Endothelial cell of umbilical vein (primary cell): ENCODE measurements around the gene ZNF70. TPM values are rescaled to one million over a fixed set of nuclear protein-coding genes. Genes with fewer than 3 reads are reported as not detected.

Experiments
- BruUV-seq: library from RNA; stranded (reverse); fragments of 400-500 nt; replicated peaks from 2 replicates; lab custom pipeline; 2021; lab: Mats Ljungman, UMichigan
- CTCF ChIA-PET: fragments of 300-600, 350-600 bp; sonication (Branson Sonifier 250); formaldehyde crosslinking; loops from one replicate; lab custom pipeline; 2021; ENCODE audit warnings: antibody characterized with exemption, inconsistent platforms; lab: Charles Lee
- POLR2A ChIA-PET: fragments of 300-600, 350-600 bp; sonication (Branson Sonifier 250); formaldehyde crosslinking; loops from one replicate; lab custom pipeline; 2021; ENCODE audit warnings: antibody characterized with exemption, inconsistent platforms; lab: Charles Lee
- DNase-seq: peaks from one replicate; pipeline ENCODE4 v3.0.0-alpha.2; 2011; ENCODE audit warnings: low read depth, low spot score
- FAIRE-seq: peaks from 2 replicates; lab custom pipeline; 2011; peaks lifted over from hg19 to GRCh38; lab: Jason Lieb, UNC
- H2AFZ ChIP-seq: 2 replicates; pipeline ENCODE4 v1.6.0; 2012; ENCODE audit warnings: low read depth, low read length, control low read depth, inconsistent platforms
- H3K27ac ChIP-seq: 2 replicates; pipeline ENCODE4 v1.5.1; 2011; ENCODE audit warnings: low read depth, mild to moderate bottlenecking, control low read depth, low read length, moderate library complexity; ENCODE audit not compliant: insufficient read depth
- H3K27me3 ChIP-seq, 2 experiments: 2 replicates each; pipeline versions ENCODE4 v1.6.0 to v1.6.1; 2011; ENCODE audit warnings: low read length in 2 of 2, mixed read lengths in 1 of 2; ENCODE audit not compliant: control insufficient read depth in 2 of 2, insufficient read depth in 2 of 2
- H3K36me3 ChIP-seq, 2 experiments: 2 replicates in 1 of 2; 3 replicates in 1 of 2; pipeline ENCODE4 v1.5.1; 2011; ENCODE audit warnings: low read length in 2 of 2, mild to moderate bottlenecking in 1 of 2, moderate library complexity in 1 of 2; ENCODE audit not compliant: control insufficient read depth in 2 of 2, insufficient read depth in 2 of 2; ENCODE audit errors: extremely low read depth in 1 of 2
- H3K4me1 ChIP-seq: 3 replicates; pipeline ENCODE4 v1.5.1; 2011; ENCODE audit warnings: mild to moderate bottlenecking, low read length; ENCODE audit not compliant: control insufficient read depth, insufficient read depth; ENCODE audit errors: extremely low read depth
- H3K4me2 ChIP-seq: 2 replicates; pipeline ENCODE4 v1.6.1; 2011; ENCODE audit warnings: low read length, control low read depth, mixed read lengths; ENCODE audit not compliant: insufficient read depth
- H3K4me3 ChIP-seq, 3 experiments: fragments of 200-600 bp in 1 of 3; sonication (generic), shearing (Covaris generic) in 1 of 3; replicated peaks in 1 of 3; 2 replicates each; pipeline ENCODE4 v1.5.1; 2011 to 2016; ENCODE audit warnings: control low read depth in 3 of 3, low read length in 3 of 3, mild to moderate bottlenecking in 2 of 3, inconsistent platforms in 1 of 3, low read depth in 1 of 3, moderate library complexity in 1 of 3; ENCODE audit not compliant: insufficient read depth in 1 of 3
- H3K79me2 ChIP-seq: 2 replicates; pipeline ENCODE4 v1.6.0; 2012; ENCODE audit warnings: low read length, inconsistent platforms; ENCODE audit not compliant: control insufficient read depth, insufficient read depth
- H3K9ac ChIP-seq: replicated peaks from 2 replicates; pipeline ENCODE3; 2011; ENCODE audit warnings: low read length, control low read depth; ENCODE audit not compliant: insufficient read depth; ENCODE audit errors: extremely low read depth
- H3K9me1 ChIP-seq: replicated peaks from 3 replicates; pipeline ENCODE4 v1.6.0; 2011; ENCODE audit warnings: mild to moderate bottlenecking, low read length; ENCODE audit not compliant: control insufficient read depth, insufficient read depth; ENCODE audit errors: extremely low read depth
- H3K9me3 ChIP-seq: replicated peaks from 2 replicates; pipeline ENCODE4 v1.5.1; 2012; ENCODE audit warnings: low read length, inconsistent platforms; ENCODE audit not compliant: control insufficient read depth, insufficient read depth
- H4K20me1 ChIP-seq: replicated peaks from 2 replicates; pipeline ENCODE3; 2011; ENCODE audit warnings: mild to moderate bottlenecking, low read length; ENCODE audit not compliant: control insufficient read depth, insufficient read depth; ENCODE audit errors: extremely low read depth
- EZH2 ChIP-seq: IDR thresholded peaks from 2 replicates; pipeline ENCODE4 v1.6.1; 2012; ENCODE audit warnings: borderline replicate concordance, low read depth, mild to moderate bottlenecking, moderate library complexity, low read length, inconsistent platforms; ENCODE audit not compliant: severe bottlenecking
- FOS ChIP-seq: IDR thresholded peaks from 2 replicates; pipeline ENCODE4 v1.6.1; 2011; ENCODE audit warnings: mild to moderate bottlenecking, low read length, moderate library complexity, borderline replicate concordance; ENCODE audit not compliant: insufficient read depth
- GATA2 ChIP-seq: IDR thresholded peaks from 2 replicates; pipeline ENCODE4 v1.7.0; 2011; ENCODE audit warnings: low read depth, mild to moderate bottlenecking, moderate library complexity, mixed read lengths, low read length; ENCODE audit not compliant: insufficient read length, insufficient read depth
- JUN ChIP-seq: IDR thresholded peaks from 2 replicates; pipeline ENCODE4 v1.6.1; 2011; ENCODE audit warnings: borderline replicate concordance, low read depth; ENCODE audit not compliant: insufficient read length, insufficient read depth
- MYC ChIP-seq: IDR thresholded peaks from one replicate; pipeline ENCODE4 v1.6.1; 2011; ENCODE audit warnings: mild to moderate bottlenecking, low read depth, low read length
- POLR2A ChIP-seq: IDR thresholded peaks from 2 replicates; pipeline ENCODE4 v1.6.1; 2012; ENCODE audit warnings: low read depth, mild to moderate bottlenecking, control low read depth, low read length
- POLR2AphosphoS5 ChIP-seq: IDR thresholded peaks from 2 replicates; pipeline ENCODE4 v1.6.1; 2012; ENCODE audit warnings: low read depth, mild to moderate bottlenecking, control low read depth, low read length, moderate library complexity; ENCODE audit not compliant: insufficient read depth
- dilution Hi-C: fragments of 300-500 bp; cut with MboI; formaldehyde crosslinking; loops from one replicate; pipeline ENCODE4 v1.15.0; 2019; ENCODE audit warnings: low sequenced_read_pairs; ENCODE audit not compliant: extremely low pct_ligation_motif_present
- intact Hi-C: fragments of 100-400 bp; cut with micrococcal nuclease; formaldehyde crosslinking; loops from one replicate; pipeline ENCODE4 v1.10.0; 2022
- polyA plus RNA-seq, 4 experiments: library from polyadenylated mRNA; depleted of rRNA in 3 of 4; stranded (reverse) in 3 of 4; unstranded in 1 of 4; fragments of >200 nt; gene quantifications; 2 replicates each; pipeline versions ENCODE4 v1.2.1 to v1.2.3, GENCODE V29; 2011 to 2012; ENCODE audit warnings: missing spikeins in 1 of 4
- total RNA-seq: library from RNA; stranded (reverse); gene quantifications from 2 replicates; pipeline ENCODE4 v1.2.3, GENCODE V29; 2021
- TF ChIP-seq, protein P1 (sequence below), 2 donors: IDR thresholded peaks; 1 replicate in 1 of 2; 2 replicates in 1 of 2; pipeline ENCODE4 v1.5.1; 2011; ENCODE audit warnings: low read length in 2 of 2, mild to moderate bottlenecking in 2 of 2, moderate library complexity in 2 of 2, control low read depth in 1 of 2, inconsistent platforms in 1 of 2, low read depth in 1 of 2; ENCODE audit not compliant: insufficient read depth in 1 of 2; ENCODE audit errors: extremely low read depth in 1 of 2
- TF ChIP-seq, protein P2 (sequence below): IDR thresholded peaks from 2 replicates; pipeline ENCODE4 v1.6.1; 2011; ENCODE audit not compliant: insufficient read depth, insufficient read length

The ZNF70 gene
- total and polyA plus RNA-seq, 2 donors (not counting 3 experiments of a cell fraction or from before 2014, with no cell fraction given), result 1.9 to 6.2 TPM

DNA sequence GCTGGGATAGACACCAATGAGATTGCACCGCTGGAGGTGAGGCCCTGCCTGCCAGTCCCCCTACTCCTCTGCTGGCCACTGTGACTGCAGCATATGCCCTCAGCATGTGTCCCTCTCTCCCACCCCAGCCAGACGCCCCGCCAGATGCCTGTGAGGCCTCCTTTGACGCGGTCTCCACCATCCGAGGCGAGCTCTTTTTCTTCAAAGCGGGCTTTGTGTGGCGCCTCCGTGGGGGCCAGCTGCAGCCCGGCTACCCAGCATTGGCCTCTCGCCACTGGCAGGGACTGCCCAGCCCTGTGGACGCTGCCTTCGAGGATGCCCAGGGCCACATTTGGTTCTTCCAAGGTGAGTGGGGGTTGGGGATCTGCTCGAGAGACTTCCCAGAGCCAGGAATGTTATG lies 30.2 kb upstream of the ZNF70 start:
- intact Hi-C loops, result no loop called here

More for the DNA sequence above, 30.2 kb upstream of the ZNF70 start:
- H2AFZ ChIP-seq, result no peak overlapping the region
- DNase-seq (no peak), FAIRE-seq (no peak)
- no TSS peak for BruUV-seq
- H4K20me1 ChIP-seq, result no peaks in the 10 kb centered on the region
- no peak overlapping the region for H3K4me3 ChIP-seq
- no peak overlapping the region for H3K9ac ChIP-seq
- no peak overlapping the region for H3K4me2 ChIP-seq
- no peaks in the 10 kb centered on the region for H3K79me2 ChIP-seq
- dilution Hi-C loops, result no loop called here
- CTCF ChIA-PET, result interaction anchor here (1.4 kb wide), 1 partner anchor 69 kb away, joined by 3 read pairs; no protein-coding TSS in a partner anchor
- POLR2A ChIA-PET, result no interaction called here
- no peaks in the 10 kb centered on the region for H3K4me1 ChIP-seq
- no peaks in the 10 kb centered on the region for H3K9me1 ChIP-seq
- H3K27me3 ChIP-seq, result no peaks in the 10 kb centered on the region
- H3K9me3 ChIP-seq, result no peaks in the 10 kb centered on the region
- no peaks in the 10 kb centered on the region for H3K36me3 ChIP-seq
- H3K27ac ChIP-seq, result no peak overlapping the region
- TF ChIP-seq GATA2 (no peak), MYC (no peak), JUN (no peak), FOS (no peak), EZH2 (no peak), POLR2A (no peak), POLR2AphosphoS5 (no peak)
- TF ChIP-seq, protein P1, sequence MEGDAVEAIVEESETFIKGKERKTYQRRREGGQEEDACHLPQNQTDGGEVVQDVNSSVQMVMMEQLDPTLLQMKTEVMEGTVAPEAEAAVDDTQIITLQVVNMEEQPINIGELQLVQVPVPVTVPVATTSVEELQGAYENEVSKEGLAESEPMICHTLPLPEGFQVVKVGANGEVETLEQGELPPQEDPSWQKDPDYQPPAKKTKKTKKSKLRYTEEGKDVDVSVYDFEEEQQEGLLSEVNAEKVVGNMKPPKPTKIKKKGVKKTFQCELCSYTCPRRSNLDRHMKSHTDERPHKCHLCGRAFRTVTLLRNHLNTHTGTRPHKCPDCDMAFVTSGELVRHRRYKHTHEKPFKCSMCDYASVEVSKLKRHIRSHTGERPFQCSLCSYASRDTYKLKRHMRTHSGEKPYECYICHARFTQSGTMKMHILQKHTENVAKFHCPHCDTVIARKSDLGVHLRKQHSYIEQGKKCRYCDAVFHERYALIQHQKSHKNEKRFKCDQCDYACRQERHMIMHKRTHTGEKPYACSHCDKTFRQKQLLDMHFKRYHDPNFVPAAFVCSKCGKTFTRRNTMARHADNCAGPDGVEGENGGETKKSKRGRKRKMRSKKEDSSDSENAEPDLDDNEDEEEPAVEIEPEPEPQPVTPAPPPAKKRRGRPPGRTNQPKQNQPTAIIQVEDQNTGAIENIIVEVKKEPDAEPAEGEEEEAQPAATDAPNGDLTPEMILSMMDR (IDR thresholded peaks at IDR 0.05; ENCODE audit: extremely low read depth in 1 of 2, insufficient read depth in 1 of 2, low read depth in 1 of 2, low read length in 2 of 2), result no peak
- TF ChIP-seq, protein P2, sequence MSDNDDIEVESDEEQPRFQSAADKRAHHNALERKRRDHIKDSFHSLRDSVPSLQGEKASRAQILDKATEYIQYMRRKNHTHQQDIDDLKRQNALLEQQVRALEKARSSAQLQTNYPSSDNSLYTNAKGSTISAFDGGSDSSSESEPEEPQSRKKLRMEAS, result no peak
